GM19238 (cell line): ENCODE results near the gene SLC25A41.

Source experiments
- DNase-seq: peaks from one replicate; pipeline ENCODE4 v3.0.0; 2011; ENCODE audit warnings: low spot score; ENCODE audit not compliant: insufficient read length

The SLC25A41 gene

DNA sequence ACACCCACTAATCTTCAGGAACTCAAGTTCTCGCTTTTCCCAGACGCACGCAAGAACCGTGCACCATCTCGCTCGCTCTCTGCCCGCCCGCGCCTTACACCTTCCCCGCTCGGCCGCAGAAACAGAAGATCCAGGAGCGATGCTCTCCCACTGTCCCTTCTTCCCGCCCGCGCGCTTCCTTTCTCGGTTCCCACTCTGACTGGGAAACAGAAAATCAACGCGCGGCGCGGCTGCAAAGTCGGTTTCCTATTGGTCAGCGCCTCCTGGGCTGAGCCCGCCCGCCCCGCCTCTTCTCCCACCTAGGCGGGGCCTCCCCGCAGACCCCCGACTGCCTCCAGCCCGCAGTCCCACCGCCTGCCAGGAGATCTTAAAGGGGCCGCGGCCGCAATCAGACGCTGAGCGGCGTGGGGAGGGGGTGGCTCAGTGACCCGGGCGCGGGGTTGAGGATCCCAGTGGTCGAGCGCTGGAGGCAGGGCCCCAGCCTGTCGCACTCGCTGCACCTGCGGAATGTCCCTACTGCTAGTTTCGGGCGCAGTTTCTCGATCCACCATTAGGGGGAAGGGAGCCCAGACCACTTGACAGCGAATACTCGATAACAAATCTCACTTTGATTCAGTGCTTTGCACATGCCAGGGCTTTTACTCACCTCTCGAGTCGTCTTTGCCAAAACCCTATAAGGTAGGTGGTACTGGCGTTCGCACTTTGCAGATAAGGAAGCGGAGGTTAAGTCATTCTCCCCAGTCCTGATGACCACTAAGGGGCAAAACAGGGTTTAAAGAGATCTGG, 26.7 kb upstream of the SLC25A41 start:
- peak; percentile 94 for DNase-seq

- DNase-seq = peak; percentile 83
These were observed 25.9 kb upstream of the SLC25A41 start, which contains the start of gene SLC25A23 for GRCh38 chr19:6459262-6460098. TSS of gene SLC25A23 (minus strand) at chr19:6459792. CDS start at chr19:6459628, 164 bp downstream.

DNA sequence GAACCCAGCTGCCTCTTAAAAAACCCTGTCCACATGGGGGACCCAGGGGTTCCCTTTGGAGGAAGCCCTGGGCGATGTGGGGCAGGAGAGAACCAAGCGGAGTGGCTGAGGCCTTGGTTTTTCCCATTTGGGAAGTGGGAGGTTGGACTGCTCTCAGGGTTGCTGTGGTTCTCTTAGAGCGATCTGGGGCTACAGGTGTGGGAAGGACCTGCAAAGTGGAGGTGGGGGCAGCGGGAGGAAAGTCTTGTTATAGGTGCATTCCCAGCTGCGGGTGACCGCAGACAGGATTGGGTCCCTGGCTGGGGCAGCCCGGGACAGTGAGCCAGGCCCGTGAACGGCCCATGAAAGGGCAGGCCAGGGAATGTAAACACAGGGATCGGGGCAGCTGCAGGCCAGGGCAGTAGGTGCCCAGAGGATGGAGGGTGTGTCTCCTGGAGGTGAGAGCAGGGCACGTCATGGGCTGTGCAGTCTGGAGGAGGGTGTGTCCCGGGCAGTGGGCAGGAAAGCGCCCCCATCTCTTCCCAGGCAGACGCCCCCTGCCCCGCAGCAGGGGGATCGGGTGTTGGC, 25.2 kb upstream of the SLC25A41 start:
- DNase-seq = no peak

DNA sequence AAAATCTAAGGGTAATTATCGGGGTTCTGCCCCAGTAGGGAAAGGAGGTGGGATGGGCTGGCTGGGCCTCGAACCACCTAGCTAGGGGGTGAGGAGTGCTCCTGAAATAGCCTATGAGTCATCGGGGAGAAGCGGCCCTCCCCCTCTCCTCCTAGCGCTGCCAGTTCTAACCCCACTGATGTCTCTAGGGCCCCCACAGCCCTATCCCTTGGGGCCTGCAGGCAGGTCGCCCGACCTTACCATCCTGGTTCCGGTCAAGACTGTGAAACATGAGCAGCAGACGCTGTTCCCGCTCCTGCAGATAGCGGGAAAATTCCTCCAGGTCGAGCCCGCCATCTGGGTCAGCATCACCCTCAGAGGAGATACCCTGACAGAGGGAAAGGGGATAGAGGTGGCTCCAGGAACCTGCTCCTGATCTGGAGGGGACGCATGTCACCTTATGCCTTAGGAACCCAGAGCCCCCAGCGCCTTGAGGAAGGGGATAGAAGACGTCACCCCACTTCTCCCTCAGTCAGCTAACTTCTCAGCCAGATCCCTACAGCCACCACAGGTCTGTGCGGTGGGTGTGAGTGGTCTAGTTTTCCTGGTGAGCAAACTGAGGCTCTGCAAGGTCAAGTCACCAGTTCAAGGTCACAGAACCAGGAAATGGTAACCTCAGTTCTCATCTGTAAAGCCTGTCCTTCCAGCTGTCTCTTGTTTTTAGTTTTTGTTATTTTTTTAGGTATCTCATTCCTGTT, 24.6 kb upstream of the SLC25A41 start:
- no peak for DNase-seq

- DNase-seq = no peak
These were observed 22.4 kb upstream of the SLC25A41 start for GRCh38 chr19:6455924-6456323.

- DNase-seq = no peak
These were observed 20.5 kb upstream of the SLC25A41 start for GRCh38 chr19:6453951-6454565.

DNA sequence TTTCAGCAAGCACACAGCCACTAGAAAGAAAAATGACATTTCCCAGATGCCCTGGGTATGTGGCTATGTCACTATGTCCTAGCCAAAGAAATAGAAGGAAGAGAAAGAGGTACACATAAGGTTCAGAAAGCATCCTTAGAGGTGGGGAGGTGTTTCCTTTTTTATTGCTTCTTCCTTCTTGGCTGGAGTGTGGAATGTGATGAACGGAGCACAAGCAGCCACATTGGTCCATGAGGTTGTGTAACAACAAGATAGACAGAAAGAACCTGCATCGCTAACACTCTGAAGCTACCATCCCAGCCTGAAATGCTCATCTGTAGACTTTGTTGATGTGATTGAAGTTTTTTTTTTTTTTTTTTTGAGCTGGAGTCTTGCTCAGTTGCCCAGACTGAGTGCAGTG, 19.3 kb upstream of the SLC25A41 start:
- DNase-seq = no peak

DNA sequence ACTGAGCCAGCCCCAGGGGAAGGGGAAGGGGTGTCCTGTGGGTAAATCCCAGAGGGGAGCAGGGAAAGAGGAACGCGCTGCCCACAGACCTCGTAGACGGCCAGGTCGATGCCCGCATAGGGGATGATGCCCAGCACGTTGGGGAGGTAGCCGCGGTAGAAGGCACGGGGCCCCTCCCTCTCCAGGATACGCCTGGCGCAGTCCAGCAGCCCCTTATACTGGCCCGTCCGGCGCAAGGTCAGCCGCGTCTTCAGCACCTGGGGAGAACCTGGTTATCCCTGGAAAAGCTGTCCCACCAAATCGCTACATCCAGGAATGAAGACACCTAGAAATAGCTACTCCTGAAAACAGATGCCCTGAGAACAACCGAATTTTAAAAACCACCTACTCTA, 18.7 kb upstream of the SLC25A41 start:
- DNase-seq = no peak

DNA sequence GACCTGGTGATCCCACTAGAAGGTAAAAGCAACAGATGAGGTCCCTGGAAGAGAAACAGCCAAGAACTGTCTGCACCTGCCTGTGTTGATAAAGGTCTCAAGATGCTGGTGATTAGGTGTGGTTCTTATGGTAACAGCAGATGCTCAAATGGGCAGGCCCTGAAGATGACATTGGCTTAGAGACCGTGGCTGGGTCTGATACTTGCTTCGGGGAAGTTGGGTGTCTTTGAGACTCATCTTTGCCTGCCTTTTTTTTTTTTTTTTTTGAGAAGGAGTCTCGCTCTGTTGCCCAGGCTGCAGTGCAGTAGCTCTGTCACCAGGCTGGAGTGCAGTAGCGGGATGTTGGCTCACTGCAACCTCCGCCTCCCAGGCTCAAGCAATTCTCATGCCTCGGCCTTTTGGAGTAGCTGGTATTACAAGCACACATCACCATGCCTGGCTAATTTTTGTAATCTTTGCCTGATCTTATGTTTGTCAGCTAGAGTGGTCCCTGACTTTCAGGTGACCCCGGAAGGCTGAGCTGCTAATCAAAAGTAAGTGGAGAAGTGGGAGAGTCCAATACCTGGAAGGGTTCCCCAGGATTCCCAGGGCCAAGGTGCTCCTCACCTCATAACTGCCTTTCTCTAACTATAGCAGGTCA, 18.1 kb upstream of the SLC25A41 start:
- no peak for DNase-seq

- DNase-seq = no peak
These were observed 16.6 kb upstream of the SLC25A41 start for GRCh38 chr19:6450166-6450565.

DNA sequence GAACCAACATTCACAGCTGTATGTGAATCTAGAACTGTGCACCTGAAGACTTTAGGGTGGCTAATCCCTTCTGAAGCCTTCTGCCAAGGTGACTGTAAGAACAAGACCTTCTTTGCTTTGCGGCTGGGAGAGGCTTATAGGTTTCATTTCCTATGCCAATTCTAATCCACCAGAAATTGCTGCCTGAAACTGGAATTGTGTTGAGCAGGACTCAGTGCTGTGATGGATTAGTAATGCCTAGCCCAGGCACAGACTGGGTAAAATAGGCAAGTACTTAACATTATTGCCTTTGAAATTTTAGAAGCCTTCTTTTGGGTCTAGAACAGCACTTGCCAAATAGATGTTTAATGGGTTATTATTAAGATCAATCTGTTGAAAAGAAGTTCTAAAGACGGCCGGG, 14.5 kb upstream of the SLC25A41 start:
- DNase-seq = no peak

DNA sequence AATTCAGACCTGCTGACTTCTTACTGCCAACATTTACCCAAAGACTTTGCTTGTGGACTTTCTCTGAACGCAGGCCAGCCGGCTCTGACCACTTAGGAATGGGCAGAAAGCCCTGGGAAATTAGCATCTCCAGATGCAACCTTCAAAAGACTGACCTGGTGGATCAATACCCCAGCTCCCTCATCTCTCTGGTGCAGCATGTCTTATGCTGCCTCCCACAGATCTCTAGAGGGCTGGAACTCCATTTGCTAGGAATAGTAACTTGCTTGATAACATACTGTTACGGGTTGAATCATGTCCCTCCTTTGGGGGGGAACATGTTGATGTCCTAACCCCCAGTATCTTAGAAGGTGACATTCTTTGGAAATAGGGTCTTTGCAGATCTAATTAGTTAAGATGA, 12.9 kb upstream of the SLC25A41 start:
- DNase-seq = no peak

DNA sequence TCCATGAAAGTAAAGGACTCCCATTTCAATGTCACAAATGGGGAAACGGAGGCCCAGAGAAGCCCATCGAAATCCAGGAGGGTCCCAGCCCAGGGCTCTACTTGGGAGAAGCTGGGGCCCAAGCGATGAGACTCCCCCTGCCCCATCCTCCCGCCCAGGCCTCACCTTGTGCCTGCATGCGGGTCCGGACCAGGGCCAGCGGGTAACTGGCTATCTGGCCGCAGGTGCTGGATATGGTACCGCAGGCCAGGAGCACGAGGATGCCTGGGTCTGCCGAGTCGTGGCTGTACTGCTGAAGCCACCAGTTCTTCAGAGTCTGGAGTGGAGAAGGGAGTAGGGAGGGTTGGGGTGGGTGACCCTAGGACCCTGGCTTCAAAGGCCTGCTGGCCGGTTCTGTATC, 10.4 kb upstream of the SLC25A41 start:
- DNase-seq = no peak

- DNase-seq = no peak
These were observed 8.6 kb upstream of the SLC25A41 start for GRCh38 chr19:6442087-6442688.

- DNase-seq = no peak
These were observed 7.3 kb upstream of the SLC25A41 start for GRCh38 chr19:6440905-6441304.

GRCh38 chr19:6439743-6440142, 6.2 kb upstream of the SLC25A41 start:
- no peak for DNase-seq

- DNase-seq = no peak
These were observed 398 bp downstream of the SLC25A41 start for GRCh38 chr19:6433165-6433564.

DNA sequence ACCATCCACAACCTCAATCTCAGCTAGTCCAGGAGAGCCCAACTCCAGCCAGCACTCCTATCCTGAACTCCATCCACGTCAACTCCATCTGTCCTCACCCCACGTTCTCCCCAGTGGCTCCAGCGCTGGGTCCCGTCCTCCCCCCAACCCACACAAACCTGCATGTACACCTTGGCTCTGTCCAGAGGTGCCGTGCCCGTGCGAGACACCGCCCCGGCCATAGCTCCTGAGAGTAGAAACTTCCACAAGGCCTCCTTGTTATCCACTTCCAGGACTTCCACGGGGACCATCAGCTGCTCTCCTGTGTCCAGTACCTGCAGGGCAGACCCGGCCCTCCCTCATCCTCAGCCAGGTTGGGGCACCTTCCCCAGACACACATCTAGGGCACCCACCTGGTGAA, 1.7 kb downstream of the SLC25A41 start:
- no peak for DNase-seq

DNA sequence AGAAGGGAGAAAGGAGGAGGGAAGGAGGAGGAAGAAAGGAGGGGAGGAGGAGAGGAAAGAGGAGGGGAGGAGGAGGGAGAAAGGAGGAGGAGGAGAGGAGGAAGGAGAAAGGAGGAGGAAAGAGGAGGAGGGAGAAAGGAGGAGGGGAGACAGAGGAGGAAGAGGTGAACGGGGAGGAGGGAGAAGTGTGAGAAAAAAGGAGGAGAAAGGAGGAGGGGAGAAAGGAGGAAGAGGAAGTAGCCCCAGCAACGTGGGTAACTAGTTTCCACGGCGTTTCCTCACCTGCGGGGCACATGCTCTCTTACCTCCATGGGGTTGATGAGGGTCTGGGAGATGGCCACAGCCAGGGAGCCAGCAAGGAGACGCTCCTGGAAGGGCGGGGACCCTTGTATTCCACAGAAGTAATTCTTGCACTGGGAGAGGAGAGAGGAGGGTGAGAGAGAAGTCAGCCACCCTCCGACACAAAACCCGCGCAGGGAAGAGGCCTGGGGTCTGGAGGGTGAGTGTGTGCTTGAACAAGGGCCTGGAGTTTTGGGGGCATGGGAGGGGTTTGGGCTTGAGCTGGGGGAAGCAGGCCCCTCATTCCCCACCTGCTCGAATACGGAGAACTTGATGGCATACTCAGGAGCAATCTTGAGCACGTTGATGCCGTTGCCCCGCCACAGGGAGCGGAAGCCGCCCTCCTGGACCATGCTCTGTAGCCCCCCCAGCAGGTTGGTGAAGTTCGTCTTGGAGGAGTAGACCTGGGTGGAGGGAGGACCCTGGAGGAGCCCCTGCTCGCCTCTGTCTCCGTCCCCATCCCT, 3.9 kb downstream of the SLC25A41 start:
- no peak for DNase-seq
